T-helper 1 cell treated with Interleukin-12 subunit alpha and Interleukin-12 subunit beta and Interleukin-4 antibody, amounts not matched to agents 30 μg/mL and 1 μg/mL, for 36 hours (primary cell): Measurements from ENCODE around the gene AMPD2.
A peak's percentile ranks its signal among the peaks of the same experiment; 100 is the strongest.

Source experiments
- H3K27ac Mint-ChIP-seq: one replicate; pipeline ENCODE4 v1.8.0; 2021; ENCODE audit warnings: mild to moderate bottlenecking, mixed read lengths
- H3K27me3 Mint-ChIP-seq: one replicate; pipeline ENCODE4 v1.8.0; 2021; ENCODE audit warnings: low read depth, mixed read lengths
- H3K36me3 Mint-ChIP-seq: one replicate; pipeline ENCODE4 v1.8.0; 2021; ENCODE audit warnings: low read depth, mixed read lengths
- H3K4me1 Mint-ChIP-seq: one replicate; pipeline ENCODE4 v1.8.0; 2021; ENCODE audit warnings: low read depth, mixed read lengths
- H3K4me3 Mint-ChIP-seq: one replicate; pipeline ENCODE4 v1.8.0; 2021; ENCODE audit warnings: mild to moderate bottlenecking, moderate library complexity, mixed read lengths
- H3K9me3 Mint-ChIP-seq: one replicate; pipeline ENCODE4 v1.8.0; 2021; ENCODE audit warnings: mixed read lengths

Gene AMPD2

DNA sequence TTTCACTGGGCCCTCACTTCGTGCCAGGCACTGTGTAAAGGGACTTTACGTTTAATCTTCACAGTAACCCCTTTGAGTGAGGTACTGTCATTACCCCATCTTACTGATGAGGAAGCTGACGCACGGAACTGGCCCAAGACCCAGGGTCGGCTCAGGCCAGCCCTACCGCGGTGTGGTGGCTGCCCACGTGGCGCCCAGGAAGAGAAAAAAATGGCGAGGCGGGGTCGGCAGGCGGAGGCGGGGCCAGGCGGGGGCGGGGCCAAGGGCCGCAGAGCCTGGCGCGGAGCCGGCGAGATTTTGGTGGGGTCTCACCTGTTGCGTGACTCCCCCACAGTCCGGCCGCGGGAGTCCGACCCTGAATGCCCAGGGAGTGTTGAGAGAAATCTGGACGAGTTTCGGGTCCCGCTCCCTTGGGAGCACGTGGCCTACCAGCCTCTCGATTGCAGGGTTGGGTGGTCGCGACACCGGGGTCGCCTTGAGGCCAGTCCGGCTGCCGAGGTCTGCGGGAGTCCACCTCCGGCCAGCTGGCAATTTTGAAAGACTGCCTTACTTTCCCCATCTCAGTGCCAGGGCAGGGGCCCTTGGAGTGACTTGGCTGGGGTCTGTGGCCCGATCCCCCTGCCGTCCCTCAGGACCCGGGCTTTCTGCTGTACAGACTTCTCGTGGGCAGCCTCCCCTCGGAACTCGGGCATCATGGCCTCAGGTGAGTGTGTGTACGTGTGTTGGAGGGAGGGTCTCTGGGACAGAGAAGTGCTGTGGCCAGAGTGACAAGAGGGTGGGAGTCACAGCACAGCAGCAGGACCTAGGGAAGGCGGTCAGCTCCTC is at the start of gene AMPD2, which contains the start of gene GNAT2:
Gene AMPD2 (plus strand): TSS at position 262 of the 825 bp plus-strand sequence. CDS start 1,339 bp downstream, outside the sequence.
Gene GNAT2 (minus strand): TSS at position 41 of the 825 bp plus-strand sequence. CDS start 6,746 bp downstream, outside the sequence.
- H3K36me3 Mint-ChIP-seq = peaks cover 5% of the 10 kb centered on the region
- H3K4me1 Mint-ChIP-seq = peaks cover 62% of the 10 kb centered on the region
- H3K27me3 Mint-ChIP-seq = no peaks in the 10 kb centered on the region
- no peaks in the 10 kb centered on the region for H3K9me3 Mint-ChIP-seq
- peak within 1 kb of the TSS; percentile 94 for H3K27ac Mint-ChIP-seq
- peak within 1 kb of the TSS; percentile 96 for H3K4me3 Mint-ChIP-seq

DNA sequence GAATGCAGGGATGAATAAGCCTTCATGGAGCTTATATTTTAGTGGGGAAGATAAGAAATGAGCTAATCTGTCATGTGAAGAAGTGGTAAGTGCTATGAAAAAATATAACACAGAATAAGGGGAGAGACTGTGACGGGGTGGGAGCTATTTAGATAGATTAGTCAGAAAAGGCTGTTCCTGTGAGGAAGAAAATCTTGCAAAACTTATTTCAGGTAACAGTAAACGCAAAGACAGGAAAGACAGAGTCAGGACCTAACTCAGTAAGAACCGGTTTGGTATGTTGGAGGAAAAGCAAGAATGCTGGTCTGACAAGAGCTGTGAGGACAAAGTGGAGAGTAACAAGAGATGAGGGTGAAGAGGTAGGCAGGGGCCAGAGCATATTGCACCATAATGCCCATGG is 49.2 kb upstream of the AMPD2 start:
- H3K27me3 Mint-ChIP-seq = no peaks in the 10 kb centered on the region
- no peak overlapping the region for H3K4me3 Mint-ChIP-seq
- H3K27ac Mint-ChIP-seq = no peak overlapping the region
- H3K9me3 Mint-ChIP-seq = no peaks in the 10 kb centered on the region
- peaks cover 8% of the 10 kb centered on the region for H3K36me3 Mint-ChIP-seq
- peaks cover 18% of the 10 kb centered on the region for H3K4me1 Mint-ChIP-seq

DNA sequence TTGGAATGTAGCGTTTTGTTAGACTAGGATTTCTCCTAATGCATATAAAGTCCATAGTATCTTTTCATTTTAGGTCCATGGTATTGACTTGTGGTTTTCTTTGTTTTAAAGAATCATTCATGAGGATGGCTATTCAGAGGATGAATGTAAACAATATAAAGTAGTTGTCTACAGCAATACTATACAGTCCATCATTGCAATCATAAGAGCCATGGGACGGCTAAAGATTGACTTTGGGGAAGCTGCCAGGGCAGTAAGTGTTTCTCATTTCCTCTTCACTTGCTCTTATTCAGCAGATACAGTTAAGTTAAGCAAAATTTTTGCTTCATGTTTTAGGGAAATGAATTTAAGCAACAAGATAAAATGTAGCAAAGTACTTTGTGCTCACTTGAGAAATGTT is 45.9 kb upstream of the AMPD2 start:
- no peaks in the 10 kb centered on the region for H3K27me3 Mint-ChIP-seq
- no peaks in the 10 kb centered on the region for H3K9me3 Mint-ChIP-seq
- H3K4me1 Mint-ChIP-seq = peaks cover 9% of the 10 kb centered on the region
- H3K4me3 Mint-ChIP-seq = no peak overlapping the region
- peaks cover 12% of the 10 kb centered on the region for H3K36me3 Mint-ChIP-seq
- no peak overlapping the region for H3K27ac Mint-ChIP-seq

DNA sequence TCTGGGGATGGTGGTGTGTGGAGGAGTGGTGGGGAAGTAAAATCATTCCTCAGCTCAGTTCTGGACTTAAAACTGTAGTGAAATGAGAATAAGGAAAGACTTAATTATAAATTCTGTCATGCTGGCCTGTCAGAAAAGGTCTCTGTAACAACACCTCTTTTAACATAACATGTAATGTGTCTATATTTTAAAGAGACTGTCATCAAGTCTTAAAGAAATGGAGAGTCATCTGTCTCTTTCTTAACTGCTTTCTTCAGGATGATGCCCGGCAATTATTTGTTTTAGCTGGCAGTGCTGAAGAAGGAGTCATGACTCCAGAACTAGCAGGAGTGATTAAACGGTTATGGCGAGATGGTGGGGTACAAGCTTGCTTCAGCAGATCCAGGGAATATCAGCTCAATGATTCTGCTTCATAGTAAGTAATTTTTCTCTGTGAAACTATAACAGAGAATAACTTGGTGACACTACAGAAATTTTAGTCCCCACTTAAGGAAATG is 40.6 kb upstream of the AMPD2 start:
- H3K27me3 Mint-ChIP-seq = no peaks in the 10 kb centered on the region
- H3K27ac Mint-ChIP-seq = no peak overlapping the region
- no peaks in the 10 kb centered on the region for H3K9me3 Mint-ChIP-seq
- H3K36me3 Mint-ChIP-seq = peaks cover 26% of the 10 kb centered on the region
- no peak overlapping the region for H3K4me3 Mint-ChIP-seq
- no peaks in the 10 kb centered on the region for H3K4me1 Mint-ChIP-seq

DNA sequence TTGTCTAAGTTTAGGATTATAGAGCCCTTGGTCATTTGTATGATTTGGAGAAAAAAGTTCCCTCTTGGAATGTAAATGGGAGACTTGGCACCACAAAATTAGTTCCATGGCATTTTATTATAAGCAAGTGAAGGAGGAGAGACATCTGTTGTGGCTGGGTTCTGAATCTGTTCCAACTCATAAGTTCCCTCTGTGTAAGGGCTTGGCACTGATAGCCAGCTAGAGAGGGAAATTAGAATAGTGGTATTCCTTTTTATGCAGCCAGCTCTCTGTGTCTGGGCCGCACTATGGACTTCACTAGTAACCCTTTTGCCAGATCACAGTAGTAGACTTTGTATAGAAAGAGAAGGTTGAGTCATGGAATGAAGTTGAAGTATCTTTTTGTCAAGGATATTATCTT is 40.1 kb upstream of the AMPD2 start:
- no peaks in the 10 kb centered on the region for H3K9me3 Mint-ChIP-seq
- H3K27me3 Mint-ChIP-seq = no peaks in the 10 kb centered on the region
- H3K4me3 Mint-ChIP-seq = no peak overlapping the region
- H3K4me1 Mint-ChIP-seq = no peaks in the 10 kb centered on the region
- H3K27ac Mint-ChIP-seq = no peak overlapping the region
- peaks cover 27% of the 10 kb centered on the region for H3K36me3 Mint-ChIP-seq

DNA sequence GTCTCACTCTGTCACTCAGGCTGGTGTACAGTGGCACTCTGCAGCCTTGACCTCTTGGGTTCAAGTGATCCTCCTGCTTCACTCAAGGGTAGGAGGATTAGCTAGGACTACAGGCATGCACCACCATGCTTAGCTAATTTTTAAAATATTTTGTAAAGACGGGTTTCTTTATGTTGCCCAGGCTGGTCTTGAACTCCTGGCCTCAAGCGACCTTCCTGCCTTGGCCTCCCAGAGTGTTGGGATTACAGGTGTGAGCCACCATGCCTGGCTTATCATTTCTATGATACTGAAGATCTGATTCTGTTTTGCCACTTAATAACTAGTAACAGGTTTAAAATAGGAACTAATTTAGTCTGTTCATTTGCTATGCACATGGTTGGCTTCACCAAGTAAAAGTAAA is 37.6 kb upstream of the AMPD2 start:
- H3K36me3 Mint-ChIP-seq = peaks cover 39% of the 10 kb centered on the region
- H3K27ac Mint-ChIP-seq = no peak overlapping the region
- no peaks in the 10 kb centered on the region for H3K9me3 Mint-ChIP-seq
- no peak overlapping the region for H3K4me3 Mint-ChIP-seq
- H3K27me3 Mint-ChIP-seq = no peaks in the 10 kb centered on the region
- no peaks in the 10 kb centered on the region for H3K4me1 Mint-ChIP-seq

DNA sequence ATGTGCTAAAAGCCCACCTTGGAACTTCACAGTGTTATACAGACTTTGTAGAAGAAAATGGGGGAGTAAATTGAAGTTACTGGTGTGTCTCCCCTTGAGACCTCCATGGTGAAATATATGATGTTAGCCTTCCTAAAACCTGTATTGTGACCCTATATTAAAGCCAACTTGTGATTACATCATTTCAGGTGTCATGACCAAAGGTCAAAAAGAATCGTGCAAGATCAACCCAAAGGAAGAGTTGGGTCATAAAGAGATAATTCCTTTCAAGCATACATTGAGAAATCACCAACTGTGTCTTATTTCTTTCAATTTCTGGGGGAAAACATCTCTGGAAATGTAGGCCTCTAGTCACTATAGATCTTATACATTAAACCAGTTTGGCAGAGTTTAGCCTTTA is 34.9 kb upstream of the AMPD2 start:
- Mint-ChIP-seq H3K4me3 (no peak overlapping the region), H3K27me3 (no peaks in the 10 kb centered on the region), H3K27ac (no peak overlapping the region), H3K36me3 (peaks cover 58% of the 10 kb centered on the region), H3K9me3 (no peaks in the 10 kb centered on the region), H3K4me1 (no peaks in the 10 kb centered on the region)

DNA sequence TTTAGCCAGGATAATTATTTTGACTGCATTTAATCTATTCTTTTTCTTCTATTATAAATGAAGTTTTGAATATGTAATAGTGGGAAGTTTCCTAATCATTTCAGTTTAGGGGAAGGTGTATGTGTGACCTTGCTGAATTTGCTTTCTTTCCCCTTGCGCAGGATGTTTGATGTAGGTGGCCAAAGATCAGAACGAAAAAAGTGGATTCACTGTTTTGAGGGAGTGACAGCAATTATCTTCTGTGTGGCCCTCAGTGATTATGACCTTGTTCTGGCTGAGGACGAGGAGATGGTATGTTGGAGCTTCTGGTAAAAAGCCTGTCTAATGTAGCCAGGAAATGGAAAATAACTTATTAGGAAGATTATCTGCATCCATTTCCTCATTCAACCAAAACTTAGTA is 33.6 kb upstream of the AMPD2 start:
- Mint-ChIP-seq H3K36me3 (peaks cover 60% of the 10 kb centered on the region), H3K4me1 (no peaks in the 10 kb centered on the region), H3K4me3 (no peak overlapping the region), H3K9me3 (no peaks in the 10 kb centered on the region), H3K27ac (no peak overlapping the region), H3K27me3 (no peaks in the 10 kb centered on the region)

DNA sequence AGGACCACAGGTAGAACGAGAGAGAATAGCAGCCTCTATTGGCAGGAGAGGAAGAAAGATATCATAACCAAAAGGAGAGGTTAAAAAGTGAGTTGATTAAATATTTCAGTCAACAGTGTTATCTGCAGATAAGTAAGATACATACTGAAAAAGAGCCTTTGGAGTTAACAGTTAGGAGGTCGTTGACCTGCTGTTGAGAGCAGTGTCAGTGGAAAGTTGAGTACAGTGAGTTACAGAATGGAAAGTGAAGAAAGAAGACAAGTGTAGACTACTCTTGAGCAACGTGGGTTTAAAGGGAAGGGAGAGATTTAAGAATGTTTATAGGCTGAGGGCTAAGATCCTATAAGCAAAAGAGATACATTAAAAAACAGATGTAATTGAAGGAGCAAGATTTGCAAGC is 30.5 kb upstream of the AMPD2 start:
- Mint-ChIP-seq H3K36me3 (peaks cover 62% of the 10 kb centered on the region), H3K9me3 (no peaks in the 10 kb centered on the region), H3K4me3 (no peak overlapping the region), H3K4me1 (no peaks in the 10 kb centered on the region), H3K27ac (no peak overlapping the region), H3K27me3 (no peaks in the 10 kb centered on the region)

DNA sequence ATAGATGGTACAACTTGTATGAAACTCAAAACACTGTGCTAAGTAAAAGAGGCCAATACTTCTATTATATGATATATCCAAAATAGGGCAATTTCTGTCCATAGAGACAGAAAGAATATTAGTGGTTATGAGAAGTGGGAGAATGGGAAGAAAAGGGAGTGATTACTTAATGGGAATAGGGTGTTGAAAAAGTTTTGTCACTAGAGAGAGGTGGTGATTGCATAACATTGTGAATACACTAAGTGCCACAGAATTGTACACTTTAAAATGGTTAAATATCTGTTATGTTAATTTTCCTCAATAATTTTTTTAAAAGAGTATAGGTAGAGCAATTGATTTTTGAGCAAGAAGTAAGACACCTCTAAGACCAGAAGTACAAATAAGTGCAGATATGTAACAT is 30.0 kb upstream of the AMPD2 start:
- no peak overlapping the region for H3K27ac Mint-ChIP-seq
- no peaks in the 10 kb centered on the region for H3K27me3 Mint-ChIP-seq
- H3K4me1 Mint-ChIP-seq = no peaks in the 10 kb centered on the region

DNA sequence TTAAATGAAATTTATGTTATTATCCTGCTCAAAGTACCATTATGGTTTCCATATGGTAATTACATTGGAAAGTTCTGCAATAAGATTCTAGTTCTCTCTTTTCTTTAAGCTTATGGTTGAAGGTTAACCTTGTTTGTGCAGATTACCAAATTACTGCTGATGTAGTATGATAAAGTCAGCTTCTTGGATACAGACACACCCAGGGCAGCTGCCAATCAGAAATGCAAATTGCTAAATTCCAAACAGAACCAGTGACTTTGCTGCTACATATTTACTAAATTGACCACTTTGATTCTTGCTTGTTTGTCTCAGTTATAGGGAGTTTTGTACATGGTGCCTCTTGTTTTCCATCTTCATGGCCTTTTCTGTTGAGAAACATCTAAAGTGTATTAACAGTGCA is 26.7 kb upstream of the AMPD2 start:
- Mint-ChIP-seq H3K36me3 (peaks cover 40% of the 10 kb centered on the region), H3K9me3 (no peaks in the 10 kb centered on the region), H3K27me3 (no peaks in the 10 kb centered on the region), H3K4me1 (no peaks in the 10 kb centered on the region), H3K4me3 (no peak overlapping the region), H3K27ac (no peak overlapping the region)

More for the DNA sequence above, 30.0 kb upstream of the AMPD2 start:
- Mint-ChIP-seq H3K36me3 (peaks cover 59% of the 10 kb centered on the region), H3K4me3 (no peak overlapping the region), H3K9me3 (no peaks in the 10 kb centered on the region)

DNA sequence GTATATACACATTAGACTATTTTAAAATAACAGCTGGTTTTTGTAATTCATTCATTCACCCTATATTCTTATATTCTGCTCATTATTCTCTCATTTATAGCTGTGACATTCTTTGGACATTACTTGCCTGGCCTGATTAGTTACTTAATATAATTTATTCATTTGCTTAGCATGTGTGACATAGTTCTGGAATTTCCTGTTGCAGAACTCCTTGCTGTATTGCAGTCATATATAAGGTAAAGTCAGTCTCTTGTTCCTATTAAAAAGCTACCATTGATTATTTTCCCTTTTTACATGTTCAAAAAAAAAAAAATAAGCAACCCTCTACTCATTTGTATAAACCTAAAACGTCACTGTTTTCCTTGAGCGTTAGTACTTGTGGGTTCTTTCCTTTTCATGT is 24.1 kb upstream of the AMPD2 start:
- H3K4me1 Mint-ChIP-seq = peaks cover 2% of the 10 kb centered on the region
- H3K27me3 Mint-ChIP-seq = no peaks in the 10 kb centered on the region
- no peak overlapping the region for H3K4me3 Mint-ChIP-seq
- no peaks in the 10 kb centered on the region for H3K9me3 Mint-ChIP-seq
- H3K36me3 Mint-ChIP-seq = peaks cover 26% of the 10 kb centered on the region
- no peak overlapping the region for H3K27ac Mint-ChIP-seq

DNA sequence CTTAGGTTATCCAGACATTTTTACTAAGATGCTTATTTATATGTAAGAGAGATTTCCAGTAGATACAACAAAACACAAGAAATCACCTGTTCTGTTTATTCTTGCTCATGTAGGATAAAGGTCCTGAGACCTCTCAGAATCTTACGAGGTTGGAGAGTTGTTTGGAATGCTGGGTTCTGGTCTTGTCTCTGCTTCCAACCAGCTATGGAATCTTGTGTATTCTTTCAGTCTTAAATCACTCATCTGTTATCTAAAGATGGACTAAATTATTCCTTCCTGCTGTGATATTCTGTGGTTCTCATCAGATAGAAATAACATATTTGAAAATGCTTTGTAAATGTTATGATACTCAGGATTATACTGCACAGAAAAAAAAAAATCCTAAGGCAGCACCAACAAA is 21.5 kb upstream of the AMPD2 start:
- peaks cover 4% of the 10 kb centered on the region for H3K4me1 Mint-ChIP-seq
- H3K4me3 Mint-ChIP-seq = no peak overlapping the region
- no peak overlapping the region for H3K27ac Mint-ChIP-seq
- no peaks in the 10 kb centered on the region for H3K27me3 Mint-ChIP-seq
- no peaks in the 10 kb centered on the region for H3K9me3 Mint-ChIP-seq
- H3K36me3 Mint-ChIP-seq = peaks cover 16% of the 10 kb centered on the region

DNA sequence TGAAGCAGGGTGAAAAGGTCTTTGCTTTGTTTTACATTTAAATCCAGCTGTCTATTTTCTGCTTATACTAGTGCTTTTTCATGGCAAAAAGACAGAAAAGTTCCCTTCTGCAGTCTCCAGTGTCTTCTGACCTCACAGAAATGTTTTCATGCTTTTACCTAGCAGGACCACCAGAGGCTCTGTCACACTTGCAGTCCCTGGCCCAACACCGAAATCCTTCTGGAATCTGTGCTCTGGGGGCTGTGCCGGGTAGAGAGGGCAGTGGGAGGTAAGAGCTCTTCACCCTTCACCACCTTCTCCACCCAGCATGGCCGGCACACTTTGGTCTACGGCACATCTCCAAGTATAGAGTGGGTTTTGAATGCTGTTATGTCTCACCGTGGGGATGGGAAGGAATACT is 21.0 kb upstream of the AMPD2 start:
- Mint-ChIP-seq H3K4me3 (no peak overlapping the region), H3K27me3 (no peaks in the 10 kb centered on the region), H3K9me3 (no peaks in the 10 kb centered on the region)

DNA sequence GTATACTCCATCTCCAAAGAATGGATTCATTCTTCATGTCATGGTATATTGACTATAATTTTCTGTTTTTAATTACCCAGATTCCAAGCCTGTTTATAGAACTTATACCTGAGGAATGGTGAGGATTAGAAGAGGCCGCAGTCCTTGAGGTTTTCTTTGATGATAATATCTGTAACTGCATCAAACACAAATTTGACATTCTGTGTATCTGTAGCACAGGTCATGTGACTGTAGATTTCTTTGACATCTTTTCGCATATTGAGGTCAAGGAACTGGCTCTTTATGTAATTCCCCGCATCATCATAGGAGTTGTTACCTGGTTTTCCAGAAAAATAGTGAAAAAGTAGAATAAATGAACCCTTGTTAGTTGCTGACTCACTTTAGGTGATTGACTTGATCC is 16.4 kb upstream of the AMPD2 start:
- H3K27me3 Mint-ChIP-seq = no peaks in the 10 kb centered on the region
- peaks cover 6% of the 10 kb centered on the region for H3K36me3 Mint-ChIP-seq
- H3K9me3 Mint-ChIP-seq = no peaks in the 10 kb centered on the region
- peaks cover 4% of the 10 kb centered on the region for H3K4me1 Mint-ChIP-seq
- no peak overlapping the region for H3K4me3 Mint-ChIP-seq
- no peak overlapping the region for H3K27ac Mint-ChIP-seq

More for the DNA sequence above, 21.0 kb upstream of the AMPD2 start:
- Mint-ChIP-seq H3K27ac (no peak overlapping the region), H3K36me3 (peaks cover 11% of the 10 kb centered on the region), H3K4me1 (peaks cover 4% of the 10 kb centered on the region)
